PC-9 (cell line): ENCODE measurements around the gene PTPN21. TPM values are rescaled to one million over a fixed set of nuclear protein-coding genes. Genes with fewer than 3 reads are reported as not detected.

Experiments used
- BruUV-seq: library from RNA; stranded (reverse); fragments of 400-500 nt; replicated peaks from 2 replicates; lab custom pipeline; 2021; lab: Mats Ljungman, UMichigan
- CTCF ChIA-PET: fragments of 300-600 bp; sonication (Branson Sonifier 250); formaldehyde crosslinking; loops from one replicate; lab custom pipeline; 2022; ENCODE audit warnings: antibody characterized with exemption; lab: Charles Lee
- POLR2A ChIA-PET: fragments of 300-600 bp; sonication (Branson Sonifier 250); formaldehyde crosslinking; loops from one replicate; lab custom pipeline; 2022; ENCODE audit warnings: antibody characterized with exemption; ENCODE audit not compliant: unreplicated experiment; lab: Charles Lee
- DNase-seq, 2 experiments: peaks; one replicate each; pipeline versions ENCODE4 v3.0.0 to v3.0.0-alpha.2; 2015 to 2022; ENCODE audit warnings: mixed read lengths in 1 of 2
- H2AFZ ChIP-seq: fragments of 200-600 bp; sonication (generic); 2 replicates; pipeline ENCODE4 v1.8.1; 2017; ENCODE audit warnings: antibody characterized with exemption
- H3F3A ChIP-seq: fragments of 200-600 bp; sonication (generic); 2 replicates; pipeline ENCODE4 v1.8.1; 2017; ENCODE audit warnings: antibody characterized with exemption, mild to moderate bottlenecking, low read depth; ENCODE audit not compliant: insufficient read depth
- H3K27ac ChIP-seq: fragments of 200-600 bp; sonication (generic); 2 replicates; pipeline ENCODE4 v1.6.1; 2016; ENCODE audit warnings: mixed run types
- H3K27me3 ChIP-seq: fragments of 200-600 bp; sonication (generic); 2 replicates; pipeline ENCODE4 v1.6.1; 2016; ENCODE audit warnings: low read depth, mixed run types; ENCODE audit not compliant: insufficient read depth
- H3K36me3 ChIP-seq: fragments of 200-600 bp; sonication (generic); 2 replicates; pipeline ENCODE4 v1.6.1; 2016; ENCODE audit warnings: low read depth, mixed run types
- H3K4me1 ChIP-seq: fragments of 200-600 bp; sonication (generic); replicated peaks from 2 replicates; pipeline ENCODE4 v1.6.1; 2016; ENCODE audit warnings: mixed run types; ENCODE audit not compliant: insufficient read depth
- H3K4me2 ChIP-seq: fragments of 200-600 bp; sonication (generic); 2 replicates; pipeline ENCODE4 v1.6.1; 2017; ENCODE audit warnings: mixed run types
- H3K4me3 ChIP-seq: fragments of 200-600 bp; sonication (generic); 2 replicates; pipeline ENCODE4 v1.6.1; 2016; ENCODE audit warnings: mixed run types
- H3K79me2 ChIP-seq: fragments of 200-600 bp; sonication (generic); 2 replicates; pipeline ENCODE4 v1.6.1; 2017; ENCODE audit warnings: low read depth, mixed run types
- H3K9me2 ChIP-seq: fragments of 200-600 bp; sonication (generic); 2 replicates; pipeline ENCODE4 v1.8.1; 2017; ENCODE audit warnings: mild to moderate bottlenecking; ENCODE audit not compliant: insufficient read depth
- H3K9me3 ChIP-seq: fragments of 200-600 bp; sonication (generic); 2 replicates; pipeline ENCODE4 v1.8.1; 2016; ENCODE audit warnings: low read depth; ENCODE audit not compliant: insufficient read depth
- H4K20me1 ChIP-seq: fragments of 200-600 bp; sonication (generic); 2 replicates; pipeline ENCODE4 v1.8.1; 2017; ENCODE audit not compliant: insufficient read depth
- CTCF ChIP-seq: fragments of 200-600 bp; sonication (generic); conservative IDR thresholded peaks from 2 replicates; pipeline ENCODE4 v1.6.1; 2017; ENCODE audit warnings: mixed run types, antibody characterized with exemption, mild to moderate bottlenecking, moderate library complexity
- EZH2 ChIP-seq: fragments of 200-600 bp; sonication (generic); IDR thresholded peaks from 2 replicates; pipeline ENCODE4 v1.8.0; 2017; ENCODE audit warnings: antibody characterized with exemption, low read depth
- intact Hi-C: fragments of 100-400 bp; cut with micrococcal nuclease; formaldehyde crosslinking; loops from one replicate; pipeline ENCODE4 v1.10.0; 2022; ENCODE audit not compliant: unreplicated experiment
- total RNA-seq: library from RNA; stranded (reverse); gene quantifications from 2 replicates; pipeline ENCODE4 v1.2.3, GENCODE V29; 2021

PTPN21 gene
- total RNA-seq, 1 experiment from 2014 or later: 4.0 TPM

GRCh38 chr14:88488081-88488480 is 66.7 kb downstream of the PTPN21 start:
- no peak overlapping the region for H3K27ac ChIP-seq
- POLR2A ChIA-PET: no interaction called here

GRCh38 chr14:88482524-88482923 is 72.3 kb downstream of the PTPN21 start:
- H3K4me3 ChIP-seq: no peak overlapping the region
- H3K4me2 ChIP-seq: no peak overlapping the region
- H3K79me2 ChIP-seq: no peaks in the 10 kb centered on the region
- no peaks in the 10 kb centered on the region for H3K9me3 ChIP-seq
- no peak overlapping the region for H3K27ac ChIP-seq
- H4K20me1 ChIP-seq: no peaks in the 10 kb centered on the region
- intact Hi-C loops: no loop called here
- BruUV-seq: no TSS peak
- H3K4me1 ChIP-seq: no peaks in the 10 kb centered on the region
- ChIA-PET CTCF (no interaction called here), POLR2A (no interaction called here)
- no peaks in the 10 kb centered on the region for H3K9me2 ChIP-seq
- no peaks in the 10 kb centered on the region for H3F3A ChIP-seq
- DNase-seq: no peak
- TF ChIP-seq EZH2 (no peak), CTCF (no peak)
- H2AFZ ChIP-seq: no peak overlapping the region
- no peaks in the 10 kb centered on the region for H3K27me3 ChIP-seq
- H3K36me3 ChIP-seq: no peaks in the 10 kb centered on the region

More at GRCh38 chr14:88488081-88488480, 66.7 kb downstream of the PTPN21 start:
- DNase-seq: no peak
- H3K9me3 ChIP-seq: no peaks in the 10 kb centered on the region
- H3K79me2 ChIP-seq: no peaks in the 10 kb centered on the region
- intact Hi-C loops: no loop called here
- no peaks in the 10 kb centered on the region for H3K9me2 ChIP-seq
- BruUV-seq: no TSS peak
- H3K4me1 ChIP-seq: no peaks in the 10 kb centered on the region
- H3K4me2 ChIP-seq: no peak overlapping the region
- no peaks in the 10 kb centered on the region for H4K20me1 ChIP-seq
- H3K36me3 ChIP-seq: no peaks in the 10 kb centered on the region
- no peaks in the 10 kb centered on the region for H3F3A ChIP-seq
- H3K4me3 ChIP-seq: no peak overlapping the region
- CTCF ChIA-PET: no interaction called here
- H3K27me3 ChIP-seq: no peaks in the 10 kb centered on the region
- H2AFZ ChIP-seq: no peak overlapping the region
- no peak for TF ChIP-seq CTCF
- TF ChIP-seq EZH2: no peak

GRCh38 chr14:88481794-88482193 is 73.0 kb downstream of the PTPN21 start:
- H3K36me3 ChIP-seq: no peaks in the 10 kb centered on the region
- DNase-seq: no peak
- no TSS peak for BruUV-seq
- intact Hi-C loops: no loop called here
- H3K4me1 ChIP-seq: no peaks in the 10 kb centered on the region
- no peak overlapping the region for H3K27ac ChIP-seq
- H4K20me1 ChIP-seq: no peaks in the 10 kb centered on the region
- POLR2A ChIA-PET: no interaction called here
- H3K79me2 ChIP-seq: no peaks in the 10 kb centered on the region
- no peak for TF ChIP-seq CTCF
- no peak overlapping the region for H3K4me2 ChIP-seq
- CTCF ChIA-PET: no interaction called here
- H3F3A ChIP-seq: no peaks in the 10 kb centered on the region
- H3K9me2 ChIP-seq: no peaks in the 10 kb centered on the region
- no peak overlapping the region for H3K4me3 ChIP-seq
- no peaks in the 10 kb centered on the region for H3K27me3 ChIP-seq
- no peak overlapping the region for H2AFZ ChIP-seq
- no peaks in the 10 kb centered on the region for H3K9me3 ChIP-seq
